Keratinocyte (primary cell): Measurements from ENCODE around the gene SHISA9. TPM values are rescaled to one million over a fixed set of nuclear protein-coding genes. Genes with fewer than 3 reads are reported as not detected.

Source experiments
- DNase-seq: peaks from one replicate; pipeline ENCODE4 v3.0.0-alpha.2; 2011; ENCODE audit warnings: low read depth, missing footprints, low spot score
- FAIRE-seq: peaks from 2 replicates; lab custom pipeline; 2011; peaks lifted over from hg19 to GRCh38; lab: Jason Lieb, UNC
- H2AFZ ChIP-seq: 2 replicates; pipeline ENCODE4 v1.6.0; 2012; ENCODE audit warnings: low read length, control low read depth, inconsistent platforms; ENCODE audit not compliant: control insufficient read depth
- H3K27ac ChIP-seq: 2 replicates; pipeline ENCODE4 v1.5.1; 2011; ENCODE audit warnings: low read length; ENCODE audit not compliant: control insufficient read depth, insufficient read depth
- H3K27me3 ChIP-seq: 3 replicates; pipeline ENCODE4 v1.6.0; 2011; ENCODE audit warnings: low read length; ENCODE audit not compliant: control insufficient read depth, insufficient read depth; ENCODE audit errors: extremely low read depth
- H3K36me3 ChIP-seq, 2 experiments: 2 replicates in 1 of 2; 3 replicates in 1 of 2; pipeline ENCODE4 v1.5.1; 2011; ENCODE audit warnings: low read length in 2 of 2, mild to moderate bottlenecking in 1 of 2; ENCODE audit not compliant: control insufficient read depth in 2 of 2, insufficient read depth in 2 of 2; ENCODE audit errors: extremely low read depth in 1 of 2
- H3K4me1 ChIP-seq: 3 replicates; pipeline ENCODE4 v1.5.1; 2011; ENCODE audit warnings: low read length; ENCODE audit not compliant: control insufficient read depth, insufficient read depth; ENCODE audit errors: extremely low read depth
- H3K4me2 ChIP-seq: 3 replicates; pipeline ENCODE4 v1.6.0; 2011; ENCODE audit warnings: low read depth, low read length; ENCODE audit not compliant: control insufficient read depth, insufficient read depth; ENCODE audit errors: extremely low read depth
- H3K4me3 ChIP-seq, 3 experiments: fragments of 200-600 bp in 1 of 3; sonication (generic) in 1 of 3; 2 replicates in 2 of 3; 3 replicates in 1 of 3; pipeline ENCODE4 v1.5.1; 2011 to 2016; ENCODE audit warnings: low read length in 3 of 3, mild to moderate bottlenecking in 3 of 3, control low read depth in 2 of 3, inconsistent platforms in 1 of 3, low read depth in 1 of 3, mixed read lengths in 1 of 3, mixed run types in 1 of 3, moderate library complexity in 1 of 3; ENCODE audit not compliant: control insufficient read depth in 2 of 3, insufficient read depth in 2 of 3; ENCODE audit errors: extremely low read depth in 1 of 3
- H3K79me2 ChIP-seq: 2 replicates; pipeline ENCODE4 v1.6.0; 2012; ENCODE audit warnings: low read length; ENCODE audit not compliant: control insufficient read depth, insufficient read depth
- H3K9ac ChIP-seq: 3 replicates; pipeline ENCODE4 v1.6.0; 2011; ENCODE audit warnings: low read length; ENCODE audit not compliant: control insufficient read depth, insufficient read depth; ENCODE audit errors: extremely low read depth
- H3K9me1 ChIP-seq: 3 replicates; pipeline ENCODE4 v1.6.0; 2011; ENCODE audit warnings: low read length; ENCODE audit not compliant: control insufficient read depth, insufficient read depth; ENCODE audit errors: extremely low read depth
- H3K9me3 ChIP-seq: 2 replicates; pipeline ENCODE4 v1.5.1; 2012; ENCODE audit warnings: low read depth, low read length; ENCODE audit not compliant: control insufficient read depth
- H4K20me1 ChIP-seq: 3 replicates; pipeline ENCODE4 v1.6.0; 2011; ENCODE audit warnings: low read length; ENCODE audit not compliant: control insufficient read depth, insufficient read depth; ENCODE audit errors: extremely low read depth
- CTCF ChIP-seq, 3 experiments: IDR thresholded peaks in 1 of 3; conservative IDR thresholded peaks in 1 of 3; optimal IDR thresholded peaks in 1 of 3; 2 replicates in 2 of 3; 3 replicates in 1 of 3; pipeline versions ENCODE3 to v1.5.1; 2011; ENCODE audit warnings: low read length in 3 of 3, mild to moderate bottlenecking in 3 of 3, moderate library complexity in 2 of 3, control low read depth in 1 of 3, inconsistent platforms in 1 of 3; ENCODE audit not compliant: insufficient read depth in 2 of 3; ENCODE audit errors: extremely low read depth in 1 of 3
- EZH2 ChIP-seq: IDR thresholded peaks from one replicate; pipeline ENCODE4 v1.6.1; 2012; ENCODE audit warnings: inconsistent platforms, mild to moderate bottlenecking, low read length, moderate library complexity
- dilution Hi-C: fragments of 300-500 bp; cut with MboI; formaldehyde crosslinking; loops from one replicate; pipeline ENCODE4 v1.7.0; 2020; ENCODE audit warnings: low sequenced_read_pairs; ENCODE audit not compliant: extremely low pct_ligation_motif_present
- polyA plus RNA-seq, 5 experiments: library from polyadenylated mRNA; depleted of rRNA in 3 of 5; stranded (reverse) in 3 of 5; stranded (forward) in 1 of 5; unstranded in 1 of 5; fragments of >200 nt; gene quantifications; 1 replicate in 1 of 5; 2 replicates in 3 of 5; 3 replicates in 1 of 5; pipeline versions ENCODE4 v1.2.1 to v1.2.3, GENCODE V29; 2011 to 2012; ENCODE audit warnings: missing spikeins in 2 of 5, low read depth in 1 of 5, low replicate concordance in 1 of 5

The SHISA9 gene
- polyA plus RNA-seq, 1 donor (not counting 4 experiments of a cell fraction or from before 2014, with no cell fraction given) = 0.28 TPM

- Histone ChIP-seq H3K36me3 (no peaks in the 10 kb centered on the region), H3K79me2 (no peaks in the 10 kb centered on the region), H3K4me3 (no peak overlapping the region), H4K20me1 (no peaks in the 10 kb centered on the region), H3K4me1 (no peaks in the 10 kb centered on the region), H3K27ac (no peak overlapping the region), H3K4me2 (no peak overlapping the region), H3K9me1 (no peaks in the 10 kb centered on the region), H3K9me3 (peaks cover 2% of the 10 kb centered on the region), H3K27me3 (no peaks in the 10 kb centered on the region), H2AFZ (no peak overlapping the region), H3K9ac (no peak overlapping the region)
- dilution Hi-C loops = no loop called here
- TF ChIP-seq CTCF (optimal IDR thresholded peaks at IDR 0.05 in 1 of 3, IDR thresholded peaks at IDR 0.05 in 1 of 3, conservative IDR thresholded peaks at IDR 0.05 in 1 of 3; ENCODE audit: extremely low read depth in 1 of 3, insufficient read depth in 2 of 3, low read length in 3 of 3) (no peak), EZH2 (no peak)
- DNase-seq (no peak), FAIRE-seq (no peak)
Measured at GRCh38 chr16:12959072-12959471, 57.7 kb downstream of the SHISA9 start.

GRCh38 chr16:12961626-12962025 is 60.2 kb downstream of the SHISA9 start:
- no peak overlapping the region for H3K4me2 ChIP-seq
- TF ChIP-seq CTCF (optimal IDR thresholded peaks at IDR 0.05 in 1 of 3, IDR thresholded peaks at IDR 0.05 in 1 of 3, conservative IDR thresholded peaks at IDR 0.05 in 1 of 3; ENCODE audit: extremely low read depth in 1 of 3, insufficient read depth in 2 of 3, low read length in 3 of 3) = no peak
- TF ChIP-seq EZH2 = no peak
- H3K9me1 ChIP-seq = no peaks in the 10 kb centered on the region
- no peak overlapping the region for H3K27ac ChIP-seq
- FAIRE-seq (no peak), DNase-seq (no peak)
- no peaks in the 10 kb centered on the region for H3K27me3 ChIP-seq
- peaks cover 2% of the 10 kb centered on the region for H3K9me3 ChIP-seq
- H4K20me1 ChIP-seq = no peaks in the 10 kb centered on the region
- H3K4me3 ChIP-seq = no peak overlapping the region
- H3K4me1 ChIP-seq = no peaks in the 10 kb centered on the region
- no peak overlapping the region for H2AFZ ChIP-seq
- dilution Hi-C loops = no loop called here
- no peaks in the 10 kb centered on the region for H3K36me3 ChIP-seq
- H3K79me2 ChIP-seq = no peaks in the 10 kb centered on the region
- no peak overlapping the region for H3K9ac ChIP-seq
